Small intestine (tissue), 7 donors: ENCODE measurements around the gene SYNE2. TPM values are rescaled to one million over a fixed set of nuclear protein-coding genes. Genes with fewer than 3 reads are reported as not detected.
"Not testable (repeated sequence)": the region's sequence is repeated elsewhere in the genome, so short reads cannot be mapped to it uniquely, and the experiment has no call there.

Experiments
- DNase-seq, 2 donors: peaks; one replicate each; pipeline versions ENCODE4 v3.0.0 to v3.0.0-alpha.2; 2013
- FAIRE-seq: peaks from 2 replicates; lab custom pipeline; 2012; peaks lifted over from hg19 to GRCh38; lab: Jason Lieb, UNC
- H3K27ac ChIP-seq, 3 donors: one replicate each; pipeline ENCODE4 v1.5.1; 2013; ENCODE audit warnings: low read length in 2 of 3, mild to moderate bottlenecking in 2 of 3, control low read depth in 1 of 3, inconsistent platforms in 1 of 3, low read depth in 1 of 3, moderate library complexity in 1 of 3
- H3K27me3 ChIP-seq, 3 donors: one replicate each; pipeline ENCODE4 v1.6.1; 2013; ENCODE audit warnings: low read length in 3 of 3, inconsistent platforms in 1 of 3; ENCODE audit not compliant: control insufficient read depth in 3 of 3, insufficient read depth in 3 of 3
- H3K36me3 ChIP-seq, 3 donors: one replicate each; pipeline ENCODE4 v1.6.1; 2013; ENCODE audit warnings: low read length in 3 of 3, inconsistent platforms in 1 of 3, low read depth in 1 of 3, mild to moderate bottlenecking in 1 of 3, moderate library complexity in 1 of 3; ENCODE audit not compliant: control insufficient read depth in 3 of 3, insufficient read depth in 2 of 3
- H3K4me1 ChIP-seq, 3 donors: one replicate each; pipeline ENCODE4 v1.6.1; 2013; ENCODE audit warnings: low read length in 2 of 3, inconsistent platforms in 1 of 3, low read depth in 1 of 3, mild to moderate bottlenecking in 1 of 3, moderate library complexity in 1 of 3; ENCODE audit not compliant: control insufficient read depth in 3 of 3, insufficient read depth in 2 of 3
- H3K4me3 ChIP-seq, 3 donors: one replicate each; pipeline ENCODE4 v1.5.1; 2013; ENCODE audit warnings: low read length in 3 of 3, control low read depth in 1 of 3, inconsistent platforms in 1 of 3, low read depth in 1 of 3, mild to moderate bottlenecking in 1 of 3, moderate library complexity in 1 of 3
- H3K9me3 ChIP-seq, 2 donors: one replicate each; pipeline ENCODE4 v1.6.1; 2013; ENCODE audit warnings: low read depth in 1 of 2, low read length in 1 of 2; ENCODE audit not compliant: control insufficient read depth in 2 of 2, insufficient read depth in 1 of 2
- WGBS, 3 donors: extraction: QIAGEN DNeasy Blood & Tissue Kit; methylation state at CpG; one replicate each; pipeline ENCODE4 v1.1.7; 2013; 5-methylcytosine and 5-hydroxymethylcytosine counted together
- polyA plus RNA-seq, 4 donors: library from polyadenylated mRNA; stranded (reverse) in 3 of 4; unstranded in 1 of 4; fragments of 200-250 nt in 3 of 4; fragments of 120-200 nt in 1 of 4; gene quantifications; one replicate each; pipeline versions ENCODE4 v1.2.1 to v1.2.3, GENCODE V29; 2013
- donor health status: healthy with polysubstance abuse.
- donor health status: control.
- donor health status: control.
- donor health status: Bipolar disorder and iron deficiency.
- donor health status: healthy.

Gene SYNE2
- polyA plus RNA-seq, 4 donors, result 13.8 to 47.4 (median 32.9) TPM

- DNase-seq (no peak), FAIRE-seq (no peak)
- no peaks in the 10 kb centered on the region for H3K9me3 ChIP-seq
- no peaks in the 10 kb centered on the region for H3K4me1 ChIP-seq
- H3K27ac ChIP-seq, result no peak overlapping the region
- 92 to 99% (median 97%) methylated on average over 8 of the region's 8 CpGs for WGBS, 3 donors
- peaks cover 14 to 52% (median 47%) of the 10 kb centered on the region in 3 donors for H3K36me3 ChIP-seq
- H3K27me3 ChIP-seq, result no peaks in the 10 kb centered on the region
- no peak overlapping the region for H3K4me3 ChIP-seq
These were observed 317.4 kb downstream of the SYNE2 start for GRCh38 chr14:64170181-64170580.

DNA sequence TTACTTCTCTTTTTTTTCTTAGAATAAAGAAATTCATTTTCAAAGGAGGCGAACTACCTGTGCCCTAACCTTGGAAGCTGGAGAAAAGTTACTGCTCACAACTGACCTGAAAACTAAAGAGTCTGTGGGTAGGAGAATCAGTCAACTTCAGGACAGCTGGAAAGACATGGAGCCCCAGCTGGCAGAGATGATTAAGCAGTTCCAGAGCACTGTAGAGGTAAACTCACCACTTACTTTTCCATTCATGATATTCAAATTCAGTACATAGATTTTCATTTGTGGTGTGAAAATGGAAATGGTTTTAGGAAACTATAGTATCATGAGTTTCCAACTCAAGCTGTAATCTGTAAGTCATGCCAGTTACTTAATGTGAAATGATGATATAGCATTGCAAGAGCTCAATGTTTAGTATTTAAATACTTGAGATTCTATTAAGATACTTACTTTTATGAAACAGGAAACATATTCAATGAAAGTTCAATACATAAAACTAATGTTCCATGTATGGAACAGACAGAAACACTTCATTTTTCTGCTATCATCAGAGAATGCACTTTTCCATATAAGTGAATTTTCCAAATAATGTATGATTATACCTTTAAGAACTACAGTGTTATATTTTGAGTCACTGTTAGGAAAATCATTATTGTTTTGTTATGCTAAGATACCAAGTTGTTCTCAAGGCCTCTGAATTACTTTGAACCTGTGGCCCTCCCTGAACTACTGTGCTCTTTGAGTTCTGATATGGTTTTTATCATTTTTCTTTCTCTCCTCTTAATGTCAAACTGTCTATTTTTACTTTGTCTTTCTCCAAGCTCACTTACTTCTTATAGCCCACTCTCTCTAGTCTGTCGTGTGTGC, 322.3 kb downstream of the SYNE2 start:
- FAIRE-seq (no peak), DNase-seq (no peak)
- no peaks in the 10 kb centered on the region for H3K27me3 ChIP-seq
- WGBS, 3 donors, result 88 to 99% (median 98%) methylated on average over 2 of the region's 2 CpGs
- no peak overlapping the region for H3K4me3 ChIP-seq
- H3K9me3 ChIP-seq, result no peaks in the 10 kb centered on the region
- peaks cover 7 to 41% (median 24%) of the 10 kb centered on the region in 3 donors for H3K36me3 ChIP-seq
- no peak overlapping the region for H3K27ac ChIP-seq
- no peaks in the 10 kb centered on the region for H3K4me1 ChIP-seq

- FAIRE-seq (no peak), DNase-seq (no peak)
- WGBS, 3 donors, result 87 to 95% (median 93%) methylated on average over 2 of the region's 2 CpGs
- Histone ChIP-seq H3K36me3 (peaks cover 5 to 38% (median 18%) of the 10 kb centered on the region in 3 donors), H3K4me3 (no peak overlapping the region), H3K27ac (no peak overlapping the region), H3K9me3 (no peaks in the 10 kb centered on the region), H3K27me3 (no peaks in the 10 kb centered on the region), H3K4me1 (no peaks in the 10 kb centered on the region)
These were observed 323.5 kb downstream of the SYNE2 start for GRCh38 chr14:64176330-64176729.

DNA sequence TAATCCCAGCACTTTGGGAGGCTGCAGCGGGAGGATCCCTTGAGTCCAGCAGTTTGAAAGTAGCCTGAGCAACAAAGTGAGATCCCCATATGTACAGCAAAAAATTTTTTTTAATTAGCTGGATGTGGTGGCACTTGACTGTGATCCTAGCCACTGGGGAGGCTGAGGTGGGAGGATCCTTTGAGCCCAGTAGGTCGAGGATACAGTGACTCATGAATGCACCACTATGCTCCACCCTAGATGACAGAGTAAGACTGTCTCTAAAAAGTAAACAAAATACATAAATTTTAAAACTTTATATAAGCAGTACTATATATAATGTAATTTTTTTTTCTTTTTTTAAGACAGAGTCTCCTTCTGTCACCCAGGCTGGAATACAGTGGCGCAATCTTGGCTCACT, 326.0 kb downstream of the SYNE2 start:
- Histone ChIP-seq H3K9me3 (peaks cover 0 to 5% of the 10 kb centered on the region in 2 donors), H3K36me3 (peaks cover 5 to 24% (median 6%) of the 10 kb centered on the region in 3 donors), H3K27ac (no peak overlapping the region), H3K4me3 (no peak overlapping the region), H3K27me3 (no peaks in the 10 kb centered on the region), H3K4me1 (no peaks in the 10 kb centered on the region)
- WGBS, 3 donors, result 89 to 98% (median 91%) methylated on average over 3 of the region's 3 CpGs
- FAIRE-seq (no peak), DNase-seq (no peak)

DNA sequence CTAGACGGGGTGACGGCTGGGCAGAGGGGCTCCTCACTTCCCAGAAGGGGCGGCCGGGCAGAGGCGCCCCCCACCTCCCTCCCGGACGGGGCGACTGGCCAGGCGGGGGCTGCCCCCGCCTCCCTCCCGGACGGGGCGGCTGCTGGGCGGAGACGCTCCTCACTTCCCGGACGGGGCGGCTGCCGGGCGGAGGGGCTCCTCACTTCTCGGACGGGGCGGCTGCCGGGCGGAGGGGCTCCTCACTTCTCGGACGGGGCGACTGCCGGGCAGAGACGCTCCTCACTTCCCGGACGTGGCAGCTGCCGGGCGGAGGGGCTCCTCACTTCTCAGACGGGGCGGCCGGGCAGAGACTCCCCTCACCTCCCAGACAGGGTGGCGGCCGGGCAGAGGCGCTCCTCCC, 330.1 kb downstream of the SYNE2 start:
- not testable (repeated sequence) for FAIRE-seq, DNase-seq, H3K4me3 ChIP-seq, H3K4me1 ChIP-seq, H3K27ac ChIP-seq, H3K27me3 ChIP-seq
- H3K9me3 ChIP-seq, result peaks cover 0 to 14% of the 10 kb centered on the region in 2 donors
- 98 to 99% (median 98%) methylated on average over 15 to 40 of the region's 40 CpGs for WGBS, 3 donors
- peaks cover 5 to 33% (median 15%) of the 10 kb centered on the region in 3 donors for H3K36me3 ChIP-seq

DNA sequence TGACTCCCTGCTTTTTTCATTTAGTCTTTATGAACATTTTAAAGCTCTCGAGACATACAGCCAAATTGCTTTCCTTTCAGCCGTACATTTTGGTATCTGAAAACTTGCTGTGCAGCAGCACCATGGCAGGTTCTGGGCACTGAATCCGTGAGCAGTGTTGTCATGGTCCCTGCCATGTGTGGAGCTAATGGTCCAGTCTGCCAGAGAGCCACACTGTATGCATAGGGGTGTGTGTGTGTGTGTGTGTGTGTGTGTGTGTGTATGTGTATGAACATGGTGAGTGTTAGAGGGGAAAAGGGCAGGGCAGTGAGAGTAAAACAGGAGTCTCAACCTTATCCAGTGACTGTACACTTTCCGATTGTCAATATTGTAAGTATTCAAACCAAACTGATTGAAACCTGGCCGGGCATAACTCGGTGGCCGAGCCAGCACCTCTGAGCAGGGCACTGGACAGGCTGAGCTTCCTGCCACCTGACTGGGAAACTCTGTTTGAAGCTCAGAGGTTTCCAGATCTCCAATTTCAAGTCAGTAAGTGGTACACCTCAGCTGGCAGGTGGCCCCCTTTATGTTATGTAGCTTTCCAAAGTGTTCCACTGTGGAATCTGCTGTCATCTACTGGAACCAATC, 331.4 kb downstream of the SYNE2 start:
- Histone ChIP-seq H3K36me3 (peaks cover 0 to 27% (median 18%) of the 10 kb centered on the region in 3 donors), H3K4me1 (no peaks in the 10 kb centered on the region), H3K9me3 (peaks cover 0 to 14% of the 10 kb centered on the region in 2 donors), H3K4me3 (no peak overlapping the region), H3K27ac (no peak overlapping the region), H3K27me3 (no peaks in the 10 kb centered on the region)
- WGBS, 3 donors, result 93 to 98% (median 95%) methylated on average over 7 of the region's 7 CpGs
- DNase-seq (no peak), FAIRE-seq (no peak)

DNA sequence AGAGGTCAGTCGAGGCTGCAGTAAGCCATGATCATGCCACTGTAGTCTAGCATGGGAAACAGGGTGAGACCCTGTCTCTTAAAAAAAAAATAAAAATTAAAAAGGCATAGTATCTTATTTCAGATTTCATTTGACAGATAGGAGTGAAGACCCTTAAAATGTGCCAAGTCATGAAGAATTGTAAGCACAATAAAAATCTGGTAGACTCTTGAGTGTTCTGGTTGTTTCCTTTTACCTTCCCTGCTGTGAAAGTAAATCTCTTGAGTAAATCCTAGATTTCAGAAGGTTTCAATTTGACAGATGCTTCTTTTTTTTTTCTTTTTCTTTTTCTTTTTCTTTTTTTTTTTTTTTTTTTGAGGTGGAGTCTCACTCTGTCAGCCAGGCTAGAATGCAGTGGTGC, 332.4 kb downstream of the SYNE2 start:
- peaks cover 0 to 30% (median 20%) of the 10 kb centered on the region in 3 donors for H3K36me3 ChIP-seq
- H3K27ac ChIP-seq, result no peak overlapping the region
- peaks cover 0 to 14% of the 10 kb centered on the region in 2 donors for H3K9me3 ChIP-seq
- no peaks in the 10 kb centered on the region for H3K4me1 ChIP-seq
- no peak overlapping the region for H3K4me3 ChIP-seq
- no peaks in the 10 kb centered on the region for H3K27me3 ChIP-seq
- no peak for DNase-seq
- FAIRE-seq, result no peak
- 87 to 94% (median 90%) methylated on average over 1 of the region's 1 CpG for WGBS, 3 donors

DNA sequence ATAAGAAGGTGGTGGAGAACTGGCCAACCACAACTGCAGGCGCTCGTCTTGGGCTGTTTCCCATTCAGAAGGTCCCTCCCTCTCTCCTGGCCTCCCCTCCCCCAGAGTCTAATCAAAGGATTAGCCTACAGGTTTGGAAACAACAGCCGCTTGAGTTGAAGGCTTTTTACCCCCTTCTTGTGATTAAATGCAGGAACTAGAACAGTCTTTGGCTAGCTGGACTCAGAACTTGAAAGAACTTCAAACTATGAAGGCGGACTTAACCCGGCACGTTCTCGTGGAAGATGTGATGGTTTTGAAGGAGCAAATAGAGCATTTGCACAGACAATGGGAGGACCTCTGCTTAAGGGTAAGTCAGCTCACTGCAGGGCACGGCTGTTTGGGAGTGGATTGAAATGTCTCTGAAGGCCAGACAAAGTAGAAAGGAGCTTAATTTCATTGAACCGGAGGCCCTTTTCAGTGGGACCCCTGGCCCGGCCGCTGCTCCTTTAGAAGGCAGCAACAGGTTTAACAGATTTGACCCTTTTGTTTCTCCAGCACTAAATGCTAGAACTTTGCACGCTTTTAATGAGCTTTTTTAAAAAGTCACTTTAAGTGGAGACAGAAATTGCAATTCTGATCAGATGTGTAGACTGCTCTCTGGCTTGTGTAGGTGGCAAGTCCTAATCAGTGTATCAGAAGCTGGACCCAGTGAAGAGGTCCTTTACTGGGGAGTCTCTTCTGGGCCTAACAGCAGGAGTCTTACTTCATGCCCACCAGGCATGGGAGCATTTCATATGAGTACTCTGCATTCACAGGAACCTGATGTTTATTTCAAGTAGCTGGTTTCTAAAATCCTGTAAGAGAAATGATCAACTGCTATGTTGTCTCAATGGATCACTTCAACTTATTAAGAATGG, 333.7 kb downstream of the SYNE2 start:
- Histone ChIP-seq H3K4me3 (no peak overlapping the region), H3K36me3 (peaks cover 3 to 40% (median 20%) of the 10 kb centered on the region in 3 donors), H3K27ac (no peak overlapping the region), H3K27me3 (no peaks in the 10 kb centered on the region), H3K9me3 (peaks cover 0 to 14% of the 10 kb centered on the region in 2 donors), H3K4me1 (no peaks in the 10 kb centered on the region)
- 87 to 90% (median 88%) methylated on average over 12 of the region's 12 CpGs for WGBS, 3 donors
- no peak for FAIRE-seq
- DNase-seq, result no peak
